HCT116 (cell line): ENCODE measurements around the gene CLIC3. TPM values are rescaled to one million over a fixed set of nuclear protein-coding genes. Genes with fewer than 3 reads are reported as not detected.
A peak's percentile ranks its signal among the peaks of the same experiment; 100 is the strongest.

ENCODE experiments used
- ATAC-seq: fragments of 200-7000 bp; cut with Tn5 transposase; 2 replicates; pipeline ENCODE4 v1.9.1; 2020; ENCODE audit warnings: mild to moderate bottlenecking, moderate library complexity
- BruUV-seq: library from RNA; stranded (reverse); fragments of 400-500 nt; replicated peaks from 2 replicates; lab custom pipeline; 2021; lab: Mats Ljungman, UMichigan
- CTCF ChIA-PET: fragments of 300-600 bp; sonication (Branson Sonifier 250); formaldehyde crosslinking; loops from one replicate; lab custom pipeline; 2021; ENCODE audit warnings: antibody characterized with exemption; lab: Charles Lee
- POLR2A ChIA-PET: fragments of 300-600, 350-600 bp; sonication (Branson Sonifier 250); formaldehyde crosslinking; loops from one replicate; lab custom pipeline; 2021; ENCODE audit warnings: antibody characterized with exemption; lab: Charles Lee
- RAD21 ChIA-PET, 2 experiments: fragments of 300-600 bp; sonication (Branson Sonifier 250); formaldehyde crosslinking; loops; one replicate each; lab custom pipeline; 2023; ENCODE audit warnings: low total read pairs in 2 of 2; ENCODE audit not compliant: uncharacterized antibody in 2 of 2, unreplicated experiment in 2 of 2, low non-redundant PET in 1 of 2; lab: Charles Lee
- DNase-seq: peaks from one replicate; pipeline ENCODE4 v3.0.0-alpha.2; 2010; ENCODE audit warnings: low read depth, low spot score
- H2AFZ ChIP-seq: fragments of 200-600 bp; shearing (Covaris generic), sonication (generic); 2 replicates; pipeline ENCODE4 v1.6.1; 2017; ENCODE audit warnings: low read depth, mixed run types, mixed read lengths, antibody characterized with exemption, low read length; ENCODE audit not compliant: poor library complexity, severe bottlenecking
- H3K27ac ChIP-seq: 2 replicates; pipeline ENCODE4 v1.5.1; 2012; ENCODE audit warnings: low read depth, low read length
- H3K27me3 ChIP-seq: fragments of 200-600 bp; sonication (generic); 2 replicates; pipeline ENCODE4 v1.6.1; 2016; ENCODE audit warnings: mixed run types, low read length, mixed read lengths; ENCODE audit not compliant: insufficient read depth
- H3K36me3 ChIP-seq, 2 experiments: fragments of 200-500 bp in 1 of 2; fragments of 200-600 bp in 1 of 2; sonication (Bioruptor generic) in 1 of 2; sonication (generic) in 1 of 2; 2 replicates each; pipeline versions ENCODE4 v1.5.1 to v1.6.1; 2014 to 2016; ENCODE audit warnings: low read length in 2 of 2, inconsistent platforms in 1 of 2, mixed read lengths in 1 of 2, mixed run types in 1 of 2; ENCODE audit not compliant: insufficient read depth in 2 of 2, control insufficient read depth in 1 of 2
- H3K4me1 ChIP-seq, 2 experiments: fragments of 200-600 bp in 1 of 2; sonication (generic) in 1 of 2; 2 replicates each; pipeline versions ENCODE4 v1.5.1 to v1.6.1; 2012 to 2017; ENCODE audit warnings: low read length in 2 of 2, inconsistent platforms in 1 of 2, mild to moderate bottlenecking in 1 of 2, mixed read lengths in 1 of 2, mixed run types in 1 of 2, moderate library complexity in 1 of 2; ENCODE audit not compliant: insufficient read depth in 2 of 2, control insufficient read depth in 1 of 2
- H3K4me2 ChIP-seq: fragments of 200-600 bp; sonication (generic); 2 replicates; pipeline ENCODE4 v1.6.1; 2017; ENCODE audit warnings: mixed run types, low read length, mixed read lengths
- H3K4me3 ChIP-seq, 2 experiments: fragments of 200-600 bp in 1 of 2; sonication (generic) in 1 of 2; replicated peaks in 1 of 2; 2 replicates each; pipeline ENCODE4 v1.5.1; 2011 to 2016; ENCODE audit warnings: low read length in 2 of 2, control low read depth in 1 of 2, low read depth in 1 of 2, mild to moderate bottlenecking in 1 of 2, mixed read lengths in 1 of 2, mixed run types in 1 of 2
- H3K79me2 ChIP-seq: fragments of 200-600 bp; sonication (generic); 2 replicates; pipeline ENCODE4 v1.6.1; 2017; ENCODE audit warnings: mild to moderate bottlenecking, mixed run types, low read length, moderate library complexity, mixed read lengths; ENCODE audit not compliant: insufficient read depth
- H3K9ac ChIP-seq: fragments of 200-600 bp; sonication (generic); 2 replicates; pipeline ENCODE4 v1.6.1; 2016; ENCODE audit warnings: low read length, mixed read lengths
- H3K9me2 ChIP-seq: fragments of 200-600 bp; sonication (generic), shearing (Covaris generic); 2 replicates; pipeline ENCODE4 v1.6.1; 2017; ENCODE audit warnings: mixed run types, mild to moderate bottlenecking, moderate library complexity; ENCODE audit not compliant: insufficient read depth
- H3K9me3 ChIP-seq, 2 experiments: fragments of 200-500 bp in 1 of 2; fragments of 200-600 bp in 1 of 2; sonication (Bioruptor generic) in 1 of 2; sonication (generic) in 1 of 2; 2 replicates each; pipeline ENCODE4 v1.6.1; 2014 to 2017; ENCODE audit warnings: low read length in 2 of 2, mixed read lengths in 2 of 2, inconsistent platforms in 1 of 2, low read depth in 1 of 2, mild to moderate bottlenecking in 1 of 2, mixed run types in 1 of 2, moderate library complexity in 1 of 2; ENCODE audit not compliant: control insufficient read depth in 1 of 2, insufficient read depth in 1 of 2
- H4K20me1 ChIP-seq: fragments of 200-600 bp; sonication (generic), shearing (Covaris generic); 2 replicates; pipeline ENCODE4 v1.6.1; 2017; ENCODE audit warnings: mixed run types, mild to moderate bottlenecking, moderate library complexity; ENCODE audit not compliant: insufficient read depth
- CTCF ChIP-seq, 3 experiments: fragments of 200-600 bp in 1 of 3; sonication (generic) in 1 of 3; IDR thresholded peaks in 2 of 3; conservative IDR thresholded peaks in 1 of 3; 2 replicates each; pipeline ENCODE4 v1.5.1; 2012 to 2017; ENCODE audit warnings: low read depth in 2 of 3, low read length in 2 of 3, antibody characterized with exemption in 1 of 3, borderline replicate concordance in 1 of 3, control low read depth in 1 of 3, mild to moderate bottlenecking in 1 of 3, mixed read lengths in 1 of 3, mixed run types in 1 of 3, moderate library complexity in 1 of 3; ENCODE audit not compliant: insufficient read depth in 1 of 3
- ELF1 ChIP-seq: IDR thresholded peaks from 2 replicates; pipeline ENCODE4 v1.6.1; 2012; ENCODE audit warnings: low read depth, borderline replicate concordance
- EZH2 ChIP-seq: fragments of 200-600 bp; sonication (generic); IDR thresholded peaks from 2 replicates; pipeline ENCODE4 v1.6.1; 2017; ENCODE audit warnings: antibody characterized with exemption, mixed run types
- JUND ChIP-seq: IDR thresholded peaks from 2 replicates; pipeline ENCODE4 v1.6.1; 2012
- REST ChIP-seq: IDR thresholded peaks from 2 replicates; pipeline ENCODE4 v1.6.1; 2012; ENCODE audit warnings: low read depth
- SP1 ChIP-seq: IDR thresholded peaks from 2 replicates; pipeline ENCODE4 v1.6.1; 2012; ENCODE audit warnings: low read depth
- SRF ChIP-seq: IDR thresholded peaks from 2 replicates; pipeline ENCODE4 v1.6.1; 2012; ENCODE audit warnings: low read depth
- YY1 ChIP-seq: IDR thresholded peaks from 2 replicates; pipeline ENCODE4 v1.6.1; 2011; ENCODE audit warnings: low read length, low read depth, moderate library complexity, mild to moderate bottlenecking; ENCODE audit not compliant: insufficient replicate concordance; ENCODE audit errors: extremely low read depth
- intact Hi-C: fragments of 100-400 bp; cut with micrococcal nuclease; formaldehyde crosslinking; loops from 2 replicates; pipeline ENCODE4 v1.10.0; 2022
- total RNA-seq: library from RNA; stranded (reverse); gene quantifications from one replicate; pipeline ENCODE4 v1.2.1, GENCODE V29; 2021; ENCODE audit not compliant: unreplicated experiment
- TF ChIP-seq, protein P1 (sequence below): IDR thresholded peaks from 2 replicates; pipeline ENCODE4 v1.6.1; 2012

Gene CLIC3
- total RNA-seq, 1 experiment from 2014 or later, result 8.4 TPM

DNA sequence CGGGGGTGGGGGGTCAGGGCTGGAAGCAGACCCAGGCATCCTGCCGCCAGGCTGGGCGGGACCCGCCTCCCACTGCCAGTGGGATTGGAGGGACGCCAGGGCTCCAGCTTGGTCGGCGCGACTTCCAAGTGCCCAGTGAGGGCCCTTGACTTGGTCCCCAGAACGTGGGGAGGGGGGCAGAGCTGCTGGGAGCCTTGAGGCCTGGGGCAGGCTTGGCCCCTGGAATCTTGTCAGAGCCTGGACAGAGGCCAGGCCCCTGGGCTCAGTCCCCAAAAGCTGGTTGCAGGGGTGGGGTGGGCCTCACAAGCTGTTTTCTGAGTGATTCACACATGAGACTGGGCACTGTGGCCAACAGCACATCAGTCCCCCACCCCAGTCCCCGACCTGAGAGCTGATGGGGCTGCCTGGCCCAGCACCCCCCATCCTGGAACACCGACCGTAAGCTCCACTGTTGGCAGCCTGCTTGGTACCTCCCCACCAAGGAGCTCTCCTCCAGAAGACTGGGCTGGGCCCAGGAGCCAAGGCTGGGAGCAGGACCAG lies 526 bp downstream of the CLIC3 start (continued):
- no peak for TF ChIP-seq REST
- no peak for TF ChIP-seq SP1
- TF ChIP-seq CTCF (IDR thresholded peaks at IDR 0.05 in 2 of 3, conservative IDR thresholded peaks at IDR 0.05 in 1 of 3; ENCODE audit: borderline replicate concordance in 1 of 3, insufficient read depth in 1 of 3, low read depth in 2 of 3, low read length in 2 of 3), result no peak
- TF ChIP-seq SRF, result no peak

DNA sequence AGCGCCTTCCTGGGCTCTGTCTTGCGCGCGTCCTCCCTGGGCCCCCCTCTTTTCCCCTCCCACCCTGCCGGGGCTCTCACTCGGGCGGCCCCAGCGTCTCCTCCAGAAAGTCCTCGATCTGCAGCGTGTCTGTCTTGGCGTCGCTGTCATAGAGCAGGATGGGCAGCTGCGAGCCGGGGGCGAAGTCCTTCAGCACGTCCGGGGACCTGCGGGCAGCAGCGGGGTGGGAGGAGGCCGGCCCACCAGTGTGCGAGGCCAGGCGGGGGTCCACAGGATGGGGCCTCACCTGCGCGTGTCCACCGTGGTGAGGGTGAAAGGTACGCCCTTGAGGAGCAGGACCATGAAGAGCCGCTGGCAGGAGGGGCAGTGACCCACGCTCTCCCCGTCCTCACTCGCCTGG lies 1.0 kb downstream of the CLIC3 start:
- ATAC-seq (no peak), DNase-seq (no peak)
- H3K27ac ChIP-seq, result peak overlapping the region; percentile 95
- H2AFZ ChIP-seq, result no peak overlapping the region
- H3K27me3 ChIP-seq, result no peaks in the 10 kb centered on the region
- no TSS peak for BruUV-seq
- ChIA-PET POLR2A (no interaction called here), RAD21 (no interaction called here), CTCF (interaction anchor here (1.0 to 1.5 kb wide), 4 partner anchors 34 to 241 kb away, joined by 3 to 11 read pairs (median 4); no protein-coding TSS in a partner anchor)
- peaks cover 54 to 75% of the 10 kb centered on the region in 2 experiments for H3K4me1 ChIP-seq
- H4K20me1 ChIP-seq, result no peaks in the 10 kb centered on the region
- peaks cover 20% of the 10 kb centered on the region for H3K79me2 ChIP-seq
- no peak overlapping the region for H3K4me3 ChIP-seq
- H3K9me3 ChIP-seq, result no peaks in the 10 kb centered on the region; a peak in 1 of 4 replicates
- H3K9me2 ChIP-seq, result no peaks in the 10 kb centered on the region
- intact Hi-C loops, result no loop called here
- peaks cover 0 to 12% of the 10 kb centered on the region in 2 experiments; a peak in 2 of 4 replicates for H3K36me3 ChIP-seq
- no peak for TF ChIP-seq YY1
- TF ChIP-seq REST, result no peak
- TF ChIP-seq ELF1, result no peak
- TF ChIP-seq SP1, result no peak
- no peak for TF ChIP-seq SRF
- no peak for TF ChIP-seq EZH2
- TF ChIP-seq, protein P1, sequence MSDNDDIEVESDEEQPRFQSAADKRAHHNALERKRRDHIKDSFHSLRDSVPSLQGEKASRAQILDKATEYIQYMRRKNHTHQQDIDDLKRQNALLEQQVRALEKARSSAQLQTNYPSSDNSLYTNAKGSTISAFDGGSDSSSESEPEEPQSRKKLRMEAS, result no peak
- no peak for TF ChIP-seq JUND
- H3K4me2 ChIP-seq, result peak overlapping the region; percentile 88
- no peak overlapping the region for H3K9ac ChIP-seq
